H1 (cell line): Measurements from ENCODE around the gene FBXO47. TPM values are rescaled to one million over a fixed set of nuclear protein-coding genes. Genes with fewer than 3 reads are reported as not detected.
A peak's percentile ranks its signal among the peaks of the same experiment; 100 is the strongest.

Experiments
- CTCF ChIA-PET: fragments of 300-600 bp; sonication (Branson Sonifier 250); formaldehyde crosslinking; loops from one replicate; lab custom pipeline; 2021; ENCODE audit not compliant: partially characterized antibody; lab: Charles Lee
- POLR2A ChIA-PET: fragments of 300-600 bp; sonication (Branson Sonifier 250); formaldehyde crosslinking; loops from one replicate; lab custom pipeline; 2021; ENCODE audit warnings: inconsistent platforms; ENCODE audit not compliant: partially characterized antibody; lab: Charles Lee
- DNase-seq, 2 experiments: peaks; one replicate each; pipeline versions ENCODE4 v3.0.0 to v3.0.0-alpha.2; 2010 to 2022; ENCODE audit warnings: low spot score in 2 of 2, low read depth in 1 of 2, mixed read lengths in 1 of 2
- FAIRE-seq: peaks from 2 replicates; lab custom pipeline; 2011; peaks lifted over from hg19 to GRCh38; lab: Jason Lieb, UNC
- H2AFZ ChIP-seq: 2 replicates; pipeline ENCODE4 v1.8.1; 2012; ENCODE audit warnings: low read length, inconsistent platforms
- H2AK5ac ChIP-seq: 2 replicates; pipeline ENCODE4 v1.6.1; 2013; ENCODE audit warnings: low read depth, low read length
- H2BK120ac ChIP-seq: replicated peaks from 2 replicates; pipeline ENCODE3; 2013; ENCODE audit warnings: low read depth, low read length, inconsistent platforms
- H2BK12ac ChIP-seq: 2 replicates; pipeline ENCODE4 v1.6.1; 2013; ENCODE audit warnings: low read depth, low read length
- H2BK15ac ChIP-seq: 2 replicates; pipeline ENCODE4 v1.6.1; 2013; ENCODE audit warnings: low read length
- H2BK20ac ChIP-seq: 2 replicates; pipeline ENCODE4 v1.6.1; 2013; ENCODE audit warnings: low read length
- H2BK5ac ChIP-seq: 2 replicates; pipeline ENCODE4 v1.6.1; 2013; ENCODE audit warnings: low read depth, low read length
- H3K14ac ChIP-seq: 2 replicates; pipeline ENCODE4 v1.6.1; 2013; ENCODE audit warnings: inconsistent platforms; ENCODE audit not compliant: insufficient read length
- H3K18ac ChIP-seq: 2 replicates; pipeline ENCODE4 v1.6.1; 2013; ENCODE audit warnings: low read length; ENCODE audit errors: extremely low read depth
- H3K23ac ChIP-seq: 2 replicates; pipeline ENCODE4 v1.6.1; 2013; ENCODE audit warnings: inconsistent platforms; ENCODE audit not compliant: insufficient read length
- H3K23me2 ChIP-seq: 2 replicates; pipeline ENCODE4 v1.6.1; 2013; ENCODE audit warnings: low read depth, low read length
- H3K27ac ChIP-seq: 2 replicates; pipeline ENCODE4 v1.6.1; 2011; ENCODE audit warnings: low read depth, low read length, inconsistent platforms
- H3K27me3 ChIP-seq, 4 experiments: replicated peaks in 1 of 4; 1 replicate in 1 of 4; 2 replicates in 3 of 4; pipeline versions ENCODE4 v1.6.1 to v1.8.1; 2011 to 2013; ENCODE audit warnings: low read length in 3 of 4, mild to moderate bottlenecking in 3 of 4, inconsistent platforms in 2 of 4, mixed read lengths in 2 of 4, moderate library complexity in 1 of 4; ENCODE audit not compliant: control insufficient read depth in 3 of 4, insufficient read depth in 3 of 4; ENCODE audit errors: extremely low read depth in 1 of 4
- H3K36me3 ChIP-seq, 4 experiments: 2 replicates each; pipeline versions ENCODE4 v1.6.1 to v1.8.1; 2011 to 2013; ENCODE audit warnings: mild to moderate bottlenecking in 4 of 4, low read length in 3 of 4, moderate library complexity in 2 of 4, control low read depth in 1 of 4, inconsistent platforms in 1 of 4; ENCODE audit not compliant: insufficient read depth in 4 of 4, control insufficient read depth in 2 of 4
- H3K4ac ChIP-seq: replicated peaks from 2 replicates; pipeline ENCODE3; 2013; ENCODE audit warnings: low read length, low read depth, mixed read lengths, inconsistent platforms; ENCODE audit not compliant: insufficient read length
- H3K4me1 ChIP-seq, 4 experiments: replicated peaks in 1 of 4; 1 replicate in 1 of 4; 2 replicates in 3 of 4; pipeline versions ENCODE4 v1.6.1 to v1.8.1; 2011 to 2013; ENCODE audit warnings: low read length in 3 of 4, inconsistent platforms in 2 of 4, mixed read lengths in 1 of 4; ENCODE audit not compliant: insufficient read depth in 4 of 4, control insufficient read depth in 3 of 4
- H3K4me2 ChIP-seq, 2 experiments: 2 replicates each; pipeline versions ENCODE4 v1.6.1 to v1.8.1; 2011 to 2013; ENCODE audit warnings: low read depth in 2 of 2, low read length in 2 of 2, control low read depth in 1 of 2, inconsistent platforms in 1 of 2, mild to moderate bottlenecking in 1 of 2; ENCODE audit not compliant: insufficient read depth in 1 of 2
- H3K4me3 ChIP-seq, 4 experiments: fragments of 200-600, 300-600 bp in 1 of 4; sonication (generic), shearing (Covaris generic), sonication (Bioruptor Twin) in 1 of 4; 2 replicates each; pipeline versions ENCODE4 v1.5.1 to v1.8.1; 2011 to 2016; ENCODE audit warnings: low read length in 4 of 4, low read depth in 3 of 4, control low read depth in 2 of 4, inconsistent platforms in 2 of 4, mild to moderate bottlenecking in 2 of 4, mixed read lengths in 1 of 4, moderate library complexity in 1 of 4; ENCODE audit not compliant: insufficient read depth in 2 of 4; ENCODE audit errors: extremely low read depth in 1 of 4
- H3K56ac ChIP-seq: replicated peaks from 2 replicates; pipeline ENCODE3; 2013; ENCODE audit warnings: low read depth, mild to moderate bottlenecking, mixed read lengths, low read length, inconsistent platforms; ENCODE audit not compliant: insufficient read length
- H3K79me1 ChIP-seq: 2 replicates; pipeline ENCODE4 v1.6.1; 2013; ENCODE audit warnings: low read depth, low read length, control low read depth
- H3K79me2 ChIP-seq, 2 experiments: 2 replicates each; pipeline versions ENCODE4 v1.6.1 to v1.8.1; 2012 to 2013; ENCODE audit warnings: low read length in 2 of 2, mild to moderate bottlenecking in 2 of 2, inconsistent platforms in 1 of 2; ENCODE audit not compliant: insufficient read depth in 2 of 2, control insufficient read depth in 1 of 2
- H3K9ac ChIP-seq, 4 experiments: replicated peaks in 1 of 4; 1 replicate in 1 of 4; 2 replicates in 3 of 4; pipeline versions ENCODE4 v1.6.1 to v1.8.1; 2011 to 2013; ENCODE audit warnings: low read depth in 3 of 4, low read length in 3 of 4, control low read depth in 2 of 4, mild to moderate bottlenecking in 2 of 4, moderate library complexity in 2 of 4, inconsistent platforms in 1 of 4; ENCODE audit errors: extremely low read depth in 1 of 4
- H3K9me3 ChIP-seq, 2 experiments: 2 replicates each; pipeline versions ENCODE4 v1.6.1 to v1.8.1; 2012 to 2013; ENCODE audit warnings: mild to moderate bottlenecking in 2 of 2, moderate library complexity in 2 of 2, control low read depth in 1 of 2, inconsistent platforms in 1 of 2, low read depth in 1 of 2, low read length in 1 of 2, mixed read lengths in 1 of 2; ENCODE audit not compliant: insufficient read depth in 2 of 2
- H4K20me1 ChIP-seq, 2 experiments: replicated peaks in 1 of 2; 2 replicates each; pipeline versions ENCODE3 to v1.8.1; 2011 to 2013; ENCODE audit warnings: inconsistent platforms in 2 of 2, low read length in 2 of 2, mild to moderate bottlenecking in 1 of 2; ENCODE audit not compliant: insufficient read depth in 2 of 2, control insufficient read depth in 1 of 2
- H4K5ac ChIP-seq: 2 replicates; pipeline ENCODE4 v1.6.1; 2013; ENCODE audit warnings: low read length, low read depth, mixed read lengths, inconsistent platforms; ENCODE audit not compliant: insufficient read length
- H4K8ac ChIP-seq: 2 replicates; pipeline ENCODE4 v1.8.0; 2013; ENCODE audit warnings: mild to moderate bottlenecking, moderate library complexity, low read length, inconsistent platforms; ENCODE audit not compliant: insufficient read depth; ENCODE audit errors: extremely low read depth
- H4K91ac ChIP-seq: replicated peaks from 2 replicates; pipeline ENCODE3; 2013; ENCODE audit warnings: low read length, mixed read lengths, inconsistent platforms; ENCODE audit not compliant: insufficient read length
- CHD2 ChIP-seq: IDR thresholded peaks from 2 replicates; pipeline ENCODE4 v1.6.1; 2012; ENCODE audit warnings: low read length, improper control_type of control experiment
- POLR2A ChIP-seq, 2 experiments: IDR thresholded peaks; 1 replicate in 1 of 2; 2 replicates in 1 of 2; pipeline ENCODE4 v1.6.1; 2011; ENCODE audit warnings: low read depth in 2 of 2, low read length in 2 of 2, mild to moderate bottlenecking in 2 of 2; ENCODE audit errors: control extremely low read depth in 1 of 2
- RBBP5 ChIP-seq: IDR thresholded peaks from 2 replicates; pipeline ENCODE4 v1.7.1; 2012; ENCODE audit warnings: low read depth, mild to moderate bottlenecking, inconsistent platforms, low read length, moderate library complexity, borderline replicate concordance
- RFX5 ChIP-seq: IDR thresholded peaks from 2 replicates; pipeline ENCODE4 v1.6.1; 2011; ENCODE audit warnings: low read depth, low read length, improper control_type of control experiment, borderline replicate concordance
- SP2 ChIP-seq: IDR thresholded peaks from 2 replicates; pipeline ENCODE4 v1.6.1; 2012; ENCODE audit warnings: mild to moderate bottlenecking, low read length, inconsistent platforms
- TEAD4 ChIP-seq: IDR thresholded peaks from 2 replicates; pipeline ENCODE4 v1.6.1; 2012; ENCODE audit warnings: low read depth, low read length, inconsistent platforms, mixed read lengths
- WGBS, 2 experiments: shearing (Covaris generic) in 1 of 2; methylation state at CpG; one replicate each; pipeline versions ENCODE4 v1.1.6 to v1.1.7; 2013 to 2015; ENCODE audit warnings: low lambda C conversion rate in 2 of 2, mixed read lengths in 2 of 2, inconsistent platforms in 1 of 2, low coverage in 1 of 2, missing lambda C conversion rate in 1 of 2; ENCODE audit not compliant: insufficient replicate concordance in 2 of 2, insufficient coverage in 1 of 2, insufficient read length in 1 of 2; ENCODE audit errors: extremely low coverage in 1 of 2, missing lambda C conversion rate in 1 of 2; 5-methylcytosine and 5-hydroxymethylcytosine counted together
- polyA plus RNA-seq, 7 experiments: library from polyadenylated mRNA; depleted of rRNA in 3 of 7; stranded (reverse) in 5 of 7; unstranded in 2 of 7; fragments of >200 nt in 5 of 7; fragments of 200-250 nt in 2 of 7; gene quantifications; 1 replicate in 5 of 7; 2 replicates in 1 of 7; 4 replicates in 1 of 7; pipeline versions ENCODE4 v1.2.1 to v1.2.3, GENCODE V29; 2011 to 2013; ENCODE audit warnings: missing spikeins in 2 of 7, mixed read lengths in 2 of 7
- total RNA-seq: library from RNA; stranded (reverse); fragmentation: NEBNext Ultra II Directional; extraction: Animal tissue kit (Norgen Biotek cat#: 25700); gene quantifications from 2 replicates; pipeline ENCODE4 v1.2.1, GENCODE V29; 2021

The FBXO47 gene
- total and polyA plus RNA-seq, 2 of the 8 experiments (the other 6 are each of a cell fraction or from before 2014, with no cell fraction given) = not detected

DNA sequence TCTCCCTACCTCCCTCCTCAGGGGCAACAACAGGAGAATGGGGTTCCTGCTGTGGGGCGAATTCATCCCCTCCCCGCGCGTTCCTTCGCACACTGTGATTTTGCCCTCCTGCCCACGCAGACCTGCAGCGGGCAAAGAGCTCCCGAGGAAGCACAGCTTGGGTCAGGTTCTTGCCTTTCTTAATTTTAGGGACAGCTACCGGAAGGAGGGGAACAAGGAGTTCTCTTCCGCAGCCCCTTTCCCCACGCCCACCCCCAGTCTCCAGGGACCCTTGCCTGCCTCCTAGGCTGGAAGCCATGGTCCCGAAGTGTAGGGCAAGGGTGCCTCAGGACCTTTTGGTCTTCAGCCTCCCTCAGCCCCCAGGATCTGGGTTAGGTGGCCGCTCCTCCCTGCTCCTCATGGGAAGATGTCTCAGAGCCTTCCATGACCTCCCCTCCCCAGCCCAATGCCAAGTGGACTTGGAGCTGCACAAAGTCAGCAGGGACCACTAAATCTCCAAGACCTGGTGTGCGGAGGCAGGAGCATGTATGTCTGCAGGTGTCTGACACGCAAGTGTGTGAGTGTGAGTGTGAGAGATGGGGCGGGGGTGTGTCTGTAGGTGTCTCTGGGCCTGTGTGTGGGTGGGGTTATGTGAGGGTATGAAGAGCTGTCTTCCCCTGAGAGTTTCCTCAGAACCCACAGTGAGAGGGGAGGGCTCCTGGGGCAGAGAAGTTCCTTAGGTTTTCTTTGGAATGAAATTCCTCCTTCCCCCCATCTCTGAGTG is 47.7 kb downstream of the FBXO47 start:
- no peaks in the 10 kb centered on the region for H3K79me2 ChIP-seq
- H2BK12ac ChIP-seq = no peak overlapping the region
- H3K4ac ChIP-seq = no peak overlapping the region
- H4K8ac ChIP-seq = peak overlapping the region; percentile 57; the same call in 1 of the 2 replicates
- H3K4me2 ChIP-seq = no peak overlapping the region
- no peak overlapping the region for H3K14ac ChIP-seq
- TF ChIP-seq RBBP5 = no peak
- TF ChIP-seq RFX5 = no peak
- no peak for TF ChIP-seq CHD2
- no peak for TF ChIP-seq SP2
- no peak for TF ChIP-seq TEAD4
- no peak for TF ChIP-seq POLR2A (IDR thresholded peaks at IDR 0.05; ENCODE audit: control extremely low read depth in 1 of 2, low read depth in 2 of 2, low read length in 2 of 2)
- H2BK15ac ChIP-seq = no peak overlapping the region
- H2AK5ac ChIP-seq = no peak overlapping the region
- no peaks in the 10 kb centered on the region for H3K9me3 ChIP-seq
- H2BK5ac ChIP-seq = no peak overlapping the region
- no peak overlapping the region for H2BK120ac ChIP-seq
- ChIA-PET POLR2A (interaction anchor here (7.9 to 14.4 kb wide), 3 partner anchors 11 to 68 kb away, joined by 50 to 98 read pairs (median 51); partner anchors contain the start of genes LASP1 and RPL23), CTCF (interaction anchor here (0.9 to 2.3 kb wide), 10 partner anchors 9 to 234 kb away, joined by 3 to 10 read pairs (median 4); partner anchors contain the start of genes LASP1 and RPL23)
- no peak overlapping the region for H3K56ac ChIP-seq
- H3K4me3 ChIP-seq = no peak overlapping the region
- H3K27me3 ChIP-seq = no peaks in the 10 kb centered on the region
- H2AFZ ChIP-seq = no peak overlapping the region
- H4K5ac ChIP-seq = no peak overlapping the region
- peaks cover 6 to 30% (median 23%) of the 10 kb centered on the region in 4 experiments; a peak in 7 of 8 replicates for H3K36me3 ChIP-seq
- H2BK20ac ChIP-seq = no peak overlapping the region
- peaks cover 0 to 8% (median 6%) of the 10 kb centered on the region in 4 experiments; a peak in 6 of 7 replicates for H3K4me1 ChIP-seq
- no peaks in the 10 kb centered on the region for H3K79me1 ChIP-seq
- H3K23me2 ChIP-seq = no peaks in the 10 kb centered on the region
- no peak overlapping the region for H3K23ac ChIP-seq
- H3K9ac ChIP-seq = no peak overlapping the region
- 96% methylated on average over 16 of the region's 16 CpGs; no CpG with 5 or more reads in 1 of the 2 experiments for WGBS, 2 experiments
- DNase-seq (no peak), FAIRE-seq (no peak)
- no peak overlapping the region for H4K91ac ChIP-seq
- peaks cover 3 to 6% of the 10 kb centered on the region in 2 experiments for H4K20me1 ChIP-seq
- H3K18ac ChIP-seq = no peak overlapping the region
- no peak overlapping the region for H3K27ac ChIP-seq
